Trophoblast cell (in vitro differentiated cells and primary cell): ENCODE measurements around the gene TRAPPC6A.
A peak's percentile ranks its signal among the peaks of the same experiment; 100 is the strongest.

Experiments used
- DNase-seq, 2 donors: peaks; one replicate each; pipeline ENCODE4 v3.0.0-alpha.2; 2016
- H2AFZ ChIP-seq: 2 replicates; pipeline ENCODE4 v1.6.1; 2013; ENCODE audit warnings: low read length, moderate library complexity, mild to moderate bottlenecking; ENCODE audit not compliant: insufficient read depth, poor library complexity
- H2AK5ac ChIP-seq: 2 replicates; pipeline ENCODE4 v1.6.1; 2013; ENCODE audit warnings: mild to moderate bottlenecking, low read length
- H2BK120ac ChIP-seq: 2 replicates; pipeline ENCODE4 v1.6.1; 2013; ENCODE audit warnings: low read length, mild to moderate bottlenecking, moderate library complexity; ENCODE audit not compliant: insufficient read depth, poor library complexity
- H2BK12ac ChIP-seq: 2 replicates; pipeline ENCODE4 v1.6.1; 2013; ENCODE audit warnings: mild to moderate bottlenecking, low read length, moderate library complexity
- H2BK5ac ChIP-seq: 2 replicates; pipeline ENCODE4 v1.6.1; 2013; ENCODE audit warnings: low read length, low read depth, moderate library complexity, mild to moderate bottlenecking; ENCODE audit not compliant: poor library complexity
- H3K14ac ChIP-seq: 2 replicates; pipeline ENCODE4 v1.6.1; 2013; ENCODE audit warnings: mild to moderate bottlenecking, low read length
- H3K18ac ChIP-seq: 2 replicates; pipeline ENCODE4 v1.6.1; 2013; ENCODE audit warnings: mild to moderate bottlenecking, low read length
- H3K23ac ChIP-seq: 2 replicates; pipeline ENCODE4 v1.6.1; 2013; ENCODE audit warnings: low read length
- H3K27ac ChIP-seq: 2 replicates; pipeline ENCODE4 v1.5.1; 2013; ENCODE audit warnings: low read depth, mild to moderate bottlenecking, inconsistent platforms, low read length, moderate library complexity
- H3K27me3 ChIP-seq: 2 replicates; pipeline ENCODE4 v1.6.1; 2013; ENCODE audit warnings: inconsistent platforms, mild to moderate bottlenecking, low read length, moderate library complexity; ENCODE audit not compliant: insufficient read depth
- H3K36me3 ChIP-seq, 2 experiments: 1 replicate in 1 of 2; 2 replicates in 1 of 2; pipeline ENCODE4 v1.6.1; 2013; ENCODE audit warnings: low read length in 2 of 2, mild to moderate bottlenecking in 2 of 2, moderate library complexity in 1 of 2; ENCODE audit not compliant: insufficient read depth in 2 of 2, control insufficient read depth in 1 of 2
- H3K4ac ChIP-seq: 2 replicates; pipeline ENCODE4 v1.6.1; 2013; ENCODE audit warnings: low read depth, mild to moderate bottlenecking, low read length, moderate library complexity
- H3K4me1 ChIP-seq, 2 experiments: 1 replicate in 1 of 2; 2 replicates in 1 of 2; pipeline ENCODE4 v1.6.1; 2013; ENCODE audit warnings: low read length in 2 of 2, mild to moderate bottlenecking in 2 of 2, moderate library complexity in 1 of 2; ENCODE audit not compliant: insufficient read depth in 2 of 2, control insufficient read depth in 1 of 2
- H3K4me2 ChIP-seq: 2 replicates; pipeline ENCODE4 v1.6.1; 2013; ENCODE audit warnings: inconsistent platforms, mild to moderate bottlenecking, low read length, moderate library complexity
- H3K4me3 ChIP-seq: 2 replicates; pipeline ENCODE4 v1.5.1; 2013; ENCODE audit warnings: mild to moderate bottlenecking, low read depth, low read length, inconsistent platforms
- H3K79me1 ChIP-seq: one replicate; pipeline ENCODE4 v1.6.1; 2013; ENCODE audit warnings: low read length
- H3K79me2 ChIP-seq: 2 replicates; pipeline ENCODE4 v1.6.1; 2013; ENCODE audit warnings: low read length, mild to moderate bottlenecking; ENCODE audit not compliant: control insufficient read depth, insufficient read depth, poor library complexity
- H3K9ac ChIP-seq: 2 replicates; pipeline ENCODE4 v1.6.1; 2013; ENCODE audit warnings: mild to moderate bottlenecking, low read length
- H3K9me3 ChIP-seq: 2 replicates; pipeline ENCODE4 v1.6.1; 2013; ENCODE audit warnings: low read depth, mild to moderate bottlenecking, control low read depth, inconsistent platforms, low read length; ENCODE audit not compliant: insufficient read depth
- H4K12ac ChIP-seq: 2 replicates; pipeline ENCODE4 v1.6.1; 2013; ENCODE audit warnings: low read depth, mild to moderate bottlenecking, low read length, moderate library complexity
- H4K8ac ChIP-seq: 2 replicates; pipeline ENCODE4 v1.6.1; 2013; ENCODE audit warnings: low read depth, mild to moderate bottlenecking, low read length, moderate library complexity
- H4K91ac ChIP-seq: one replicate; pipeline ENCODE4 v1.6.1; 2013; ENCODE audit warnings: low read depth, mild to moderate bottlenecking, low read length, moderate library complexity
- WGBS: extraction: QIAGEN DNeasy Blood & Tissue Kit; methylation state at CpG from one replicate; pipeline ENCODE4 v1.1.7; 2013; ENCODE audit warnings: missing lambda C conversion rate; ENCODE audit not compliant: insufficient read length, insufficient coverage; ENCODE audit errors: extremely low coverage; 5-methylcytosine and 5-hydroxymethylcytosine counted together

Gene TRAPPC6A

DNA sequence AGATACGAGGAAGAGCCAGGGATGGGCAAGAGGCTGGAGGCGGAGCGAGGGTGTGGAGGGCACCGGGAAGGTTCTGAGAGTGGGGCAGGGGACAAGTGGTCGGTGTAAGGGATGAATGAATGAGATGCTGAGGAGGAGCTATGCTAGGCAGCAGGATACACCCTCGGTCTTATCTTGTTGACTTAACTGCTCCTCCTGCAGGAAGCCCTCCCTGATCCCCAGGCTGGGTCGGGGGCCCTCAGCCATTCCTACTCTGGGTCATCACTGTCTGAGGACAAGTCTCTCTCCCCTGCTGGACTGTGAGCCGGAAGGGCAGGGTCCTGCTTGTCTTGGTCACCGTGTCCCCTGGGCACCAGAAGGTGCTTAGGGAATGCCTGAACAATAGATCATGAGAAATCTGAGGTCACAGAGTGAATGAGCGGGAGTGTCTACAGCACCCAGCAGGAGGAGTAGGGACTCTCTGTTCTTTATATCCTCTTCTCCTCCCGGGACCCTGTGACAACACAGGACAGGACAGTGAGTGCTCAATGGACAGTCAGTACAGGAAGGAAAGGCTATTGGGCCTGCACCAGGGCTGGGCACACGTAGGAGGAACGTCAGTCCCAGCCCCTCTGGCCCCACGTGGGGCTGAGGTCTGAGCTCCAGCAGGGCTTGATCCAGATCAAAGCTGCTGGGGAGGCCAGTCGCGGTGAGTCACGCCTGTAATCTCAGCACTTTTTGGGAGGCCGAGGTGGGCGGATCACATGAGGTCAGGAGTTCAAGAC is 23.8 kb downstream of the TRAPPC6A start:
- H3K4ac ChIP-seq, result no peak overlapping the region
- peak in 1 of 2 donors; percentile 28 for DNase-seq
- no peak overlapping the region for H2BK12ac ChIP-seq
- H2AK5ac ChIP-seq, result no peak overlapping the region
- peaks cover 2 to 5% of the 10 kb centered on the region in 2 experiments for H3K4me1 ChIP-seq
- no peak overlapping the region for H4K91ac ChIP-seq
- H3K9ac ChIP-seq, result no peak overlapping the region
- H3K14ac ChIP-seq, result no peak overlapping the region
- H3K27ac ChIP-seq, result no peak overlapping the region
- peaks cover 17% of the 10 kb centered on the region for H3K9me3 ChIP-seq
- WGBS, result no CpG with 5 or more reads among the region's 19 CpGs
- no peaks in the 10 kb centered on the region for H3K79me1 ChIP-seq
- H3K23ac ChIP-seq, result no peak overlapping the region
- no peak overlapping the region for H4K12ac ChIP-seq
- no peaks in the 10 kb centered on the region for H3K36me3 ChIP-seq
- H4K8ac ChIP-seq, result no peak overlapping the region
- peak overlapping the region; percentile 42 for H3K4me2 ChIP-seq
- no peak overlapping the region for H3K4me3 ChIP-seq
- peaks cover 22% of the 10 kb centered on the region for H3K27me3 ChIP-seq
- H2BK5ac ChIP-seq, result no peak overlapping the region
- H3K79me2 ChIP-seq, result no peaks in the 10 kb centered on the region
- H2BK120ac ChIP-seq, result no peak overlapping the region
- H3K18ac ChIP-seq, result no peak overlapping the region
- H2AFZ ChIP-seq, result peak overlapping the region; percentile 15

DNA sequence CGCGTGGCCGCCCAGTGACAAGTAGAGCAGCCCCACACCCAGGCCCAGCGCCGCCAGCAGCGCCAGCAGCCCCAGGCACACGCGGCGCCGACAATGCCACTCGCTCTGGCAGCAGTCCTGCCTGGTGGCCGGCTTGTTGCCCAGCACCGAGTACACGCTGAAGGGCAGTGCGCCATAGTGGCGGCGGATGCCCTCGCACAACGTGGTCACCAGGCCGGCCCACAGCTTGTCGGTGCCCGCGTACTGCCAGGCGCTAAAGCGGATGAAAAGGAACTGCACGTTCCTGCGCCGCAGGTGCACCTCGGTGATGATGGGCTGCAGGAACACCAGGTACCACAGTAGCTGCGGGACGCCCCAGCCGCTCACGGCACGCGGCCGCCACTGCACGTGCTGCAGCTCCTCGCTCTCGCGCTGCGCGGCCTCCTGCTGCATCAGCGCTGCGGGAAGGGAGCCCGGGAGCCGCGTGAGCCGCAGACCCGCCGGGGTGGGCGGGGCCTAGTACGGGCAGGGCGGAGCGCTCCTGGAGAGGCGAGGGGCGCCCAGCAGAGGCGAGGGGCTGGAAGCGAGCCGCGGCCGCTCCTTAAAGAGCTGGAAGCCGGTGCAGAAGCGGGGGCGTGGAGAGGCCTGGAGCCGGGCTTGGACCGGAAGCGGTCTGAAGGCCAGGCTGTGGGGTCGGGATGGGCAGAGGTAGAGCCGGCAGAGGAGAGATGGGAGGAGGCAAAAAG is 24.5 kb downstream of the TRAPPC6A start:
- H2AFZ ChIP-seq, result no peak overlapping the region
- H3K79me2 ChIP-seq, result no peaks in the 10 kb centered on the region
- no peaks in the 10 kb centered on the region for H3K79me1 ChIP-seq
- peaks cover 0 to under 1% of the 10 kb centered on the region in 2 experiments for H3K36me3 ChIP-seq
- no peak overlapping the region for H3K9ac ChIP-seq
- no peak overlapping the region for H4K91ac ChIP-seq
- H4K12ac ChIP-seq, result no peak overlapping the region
- no peak overlapping the region for H2BK12ac ChIP-seq
- peak overlapping the region; percentile 42 for H3K4me2 ChIP-seq
- H4K8ac ChIP-seq, result no peak overlapping the region
- no peak overlapping the region for H3K27ac ChIP-seq
- H3K27me3 ChIP-seq, result peaks cover 22% of the 10 kb centered on the region
- H2BK5ac ChIP-seq, result no peak overlapping the region
- H3K14ac ChIP-seq, result no peak overlapping the region
- H3K4me3 ChIP-seq, result peak overlapping the region; percentile 32
- peaks cover 17% of the 10 kb centered on the region for H3K9me3 ChIP-seq
- no peak overlapping the region for H3K18ac ChIP-seq
- H2AK5ac ChIP-seq, result no peak overlapping the region
- peaks cover 2 to 5% of the 10 kb centered on the region in 2 experiments for H3K4me1 ChIP-seq
- no peak overlapping the region for H3K4ac ChIP-seq
- H2BK120ac ChIP-seq, result no peak overlapping the region
- H3K23ac ChIP-seq, result no peak overlapping the region
- WGBS, result no CpG with 5 or more reads among the region's 69 CpGs
- peak in 1 of 2 donors; percentile 32 for DNase-seq

DNA sequence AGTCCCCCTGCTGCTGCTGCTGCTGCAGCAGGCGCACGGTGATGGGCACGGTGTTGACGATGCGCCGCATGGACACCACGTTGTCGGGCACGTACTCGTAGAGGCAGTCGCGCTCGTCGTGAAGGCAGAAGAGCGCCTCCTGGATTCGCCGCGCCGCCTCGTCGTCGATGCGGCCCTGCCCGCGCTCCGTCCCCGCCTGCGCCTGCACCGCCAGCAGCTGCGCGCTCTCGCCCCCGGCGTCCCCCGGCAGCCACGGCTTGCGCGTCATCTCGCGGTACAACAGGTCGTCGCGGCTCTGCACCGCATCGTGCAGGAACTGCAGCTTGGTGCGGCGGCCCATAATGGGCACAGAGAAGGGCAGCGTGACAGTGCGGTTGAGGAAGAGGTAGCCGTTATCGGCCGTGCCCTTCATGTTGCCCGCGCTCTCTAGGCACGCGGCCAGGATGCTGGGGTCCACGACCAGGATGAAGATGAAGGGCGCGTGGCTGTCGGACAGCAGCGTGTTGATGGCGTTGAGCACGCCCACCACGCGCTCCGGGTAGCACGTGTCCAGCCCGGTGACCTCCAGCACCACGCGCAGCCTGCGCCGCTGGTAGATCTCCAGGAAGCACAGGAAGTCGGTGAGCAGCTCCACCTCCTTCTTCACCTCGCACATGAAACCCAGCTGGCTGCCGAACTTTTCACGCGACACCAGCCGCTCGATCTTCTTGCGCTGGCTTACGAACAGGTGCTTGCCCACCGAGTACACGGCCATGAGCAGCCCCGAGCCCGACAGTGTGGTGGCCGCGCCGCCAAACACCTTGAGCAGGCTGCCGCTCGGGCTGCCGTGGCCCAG is 25.3 kb downstream of the TRAPPC6A start:
- Histone ChIP-seq H3K9ac (no peak overlapping the region), H2AFZ (no peak overlapping the region), H3K4ac (no peak overlapping the region), H3K4me3 (peak overlapping the region; percentile 32), H2BK12ac (no peak overlapping the region), H4K12ac (no peak overlapping the region), H3K4me1 (peaks cover 2 to 5% of the 10 kb centered on the region in 2 experiments), H3K23ac (no peak overlapping the region), H3K27me3 (peaks cover 22% of the 10 kb centered on the region), H3K14ac (no peak overlapping the region), H3K79me1 (no peaks in the 10 kb centered on the region), H3K4me2 (peak overlapping the region; percentile 23), H3K18ac (no peak overlapping the region), H3K9me3 (peaks cover 17% of the 10 kb centered on the region), H2BK120ac (no peak overlapping the region), H3K79me2 (no peaks in the 10 kb centered on the region), H2BK5ac (no peak overlapping the region), H4K91ac (no peak overlapping the region), H4K8ac (no peak overlapping the region), H3K27ac (no peak overlapping the region), H3K36me3 (peaks cover 0 to 2% of the 10 kb centered on the region in 2 experiments), H2AK5ac (no peak overlapping the region)
- peak in 1 of 2 donors; percentile 48 for DNase-seq
- no CpG with 5 or more reads among the region's 91 CpGs for WGBS

DNA sequence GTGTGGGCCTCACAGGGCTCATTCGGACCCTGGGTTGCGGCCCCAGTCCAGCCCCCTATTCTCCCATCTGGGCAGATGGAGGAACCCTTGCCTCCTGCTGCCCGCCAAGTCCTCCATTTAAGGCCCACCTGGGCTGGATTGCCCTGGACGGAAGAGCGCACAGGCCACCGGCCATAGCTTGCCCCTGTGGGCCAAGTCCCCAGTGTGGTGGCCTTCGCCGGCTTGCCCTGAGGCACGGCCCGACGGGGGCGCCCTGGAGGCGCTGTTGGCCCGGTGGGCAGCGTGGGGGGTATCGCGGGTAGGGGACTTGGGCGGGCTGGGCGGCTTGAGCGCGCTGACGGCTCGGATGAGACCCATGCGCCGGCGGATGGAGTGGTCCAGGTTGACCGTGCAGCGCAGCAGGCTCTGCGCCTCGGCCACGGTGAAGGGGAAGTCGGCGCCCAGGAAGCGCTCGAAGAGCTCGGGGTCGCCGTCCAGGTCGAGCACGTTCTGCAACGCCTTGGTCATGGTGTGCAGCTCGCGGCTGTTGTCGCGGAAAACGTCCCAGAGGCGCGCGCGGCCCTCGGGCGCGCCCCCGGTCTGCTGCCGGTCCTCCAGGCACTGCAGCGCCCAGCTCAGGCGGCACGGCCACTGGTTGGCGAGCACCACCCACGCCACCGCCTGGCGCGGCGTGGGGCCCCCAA is 26.1 kb downstream of the TRAPPC6A start:
- no peak overlapping the region for H2BK5ac ChIP-seq
- H3K79me1 ChIP-seq, result no peaks in the 10 kb centered on the region
- no peak overlapping the region for H2AK5ac ChIP-seq
- H3K79me2 ChIP-seq, result no peaks in the 10 kb centered on the region
- H3K18ac ChIP-seq, result no peak overlapping the region
- no peak overlapping the region for H2BK120ac ChIP-seq
- no peak for DNase-seq
- no peak overlapping the region for H4K12ac ChIP-seq
- WGBS, result no CpG with 5 or more reads among the region's 64 CpGs
- no peak overlapping the region for H3K27ac ChIP-seq
- peaks cover 2 to 5% of the 10 kb centered on the region in 2 experiments for H3K4me1 ChIP-seq
- H2AFZ ChIP-seq, result no peak overlapping the region
- peak overlapping the region; percentile 23 for H3K4me2 ChIP-seq
- H3K9me3 ChIP-seq, result peaks cover 17% of the 10 kb centered on the region
- H3K36me3 ChIP-seq, result peaks cover 4 to 5% of the 10 kb centered on the region in 2 experiments
- H3K14ac ChIP-seq, result no peak overlapping the region
- H3K4me3 ChIP-seq, result no peak overlapping the region
- peaks cover 22% of the 10 kb centered on the region for H3K27me3 ChIP-seq
- H3K4ac ChIP-seq, result no peak overlapping the region
- no peak overlapping the region for H4K91ac ChIP-seq
- no peak overlapping the region for H3K23ac ChIP-seq
- no peak overlapping the region for H4K8ac ChIP-seq
- no peak overlapping the region for H2BK12ac ChIP-seq
- H3K9ac ChIP-seq, result no peak overlapping the region
